ENCODE data around the gene SREK1. TPM values are rescaled to one million over a fixed set of nuclear protein-coding genes. Genes with fewer than 3 reads are reported as not detected.

The SREK1 gene
- polyA plus RNA-seq, 1 donor (not counting 4 experiments of a cell fraction or from before 2014, with no cell fraction given), result 47.5 TPM

DNA sequence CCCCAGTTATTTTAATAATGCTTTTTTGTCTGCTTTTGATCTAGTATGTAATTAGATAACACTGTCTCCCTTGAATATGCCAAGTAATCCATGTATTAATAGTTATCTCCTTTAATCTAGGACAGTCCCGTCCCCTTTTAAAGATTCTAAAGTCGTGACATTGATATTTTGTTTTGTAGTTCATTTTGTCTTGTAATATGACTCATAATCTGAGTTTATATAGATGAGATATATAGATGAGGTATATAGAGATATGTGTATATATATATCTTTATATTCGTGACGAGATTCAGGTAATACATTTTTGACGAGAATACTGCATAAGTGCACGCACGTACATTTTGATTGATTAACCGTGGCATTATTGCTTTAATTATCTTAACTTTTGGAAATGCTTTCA, 1.6 kb downstream of the SREK1 start:
- H4K20me1 ChIP-seq (ENCODE audit: control insufficient read depth, extremely low read depth, insufficient read depth, low read length), result peaks cover 6% of the 10 kb centered on the region
- no peak for DNase-seq (ENCODE audit: low read depth, low spot score)
- H3K4me1 ChIP-seq (ENCODE audit: control insufficient read depth, extremely low read depth, insufficient read depth, low read length), result peaks cover 10% of the 10 kb centered on the region
- H3K4me3 ChIP-seq (ENCODE audit: control insufficient read depth in 2 of 3, extremely low read depth in 1 of 3, insufficient read depth in 2 of 3, low read depth in 1 of 3, low read length in 3 of 3), result peak overlapping the region; percentile 73 to 97 (median 96)
- peak overlapping the region; percentile 98 for H3K27ac ChIP-seq (ENCODE audit: control insufficient read depth, insufficient read depth, low read length)
- H3K4me2 ChIP-seq (ENCODE audit: control insufficient read depth, extremely low read depth, insufficient read depth, low read depth, low read length), result peak overlapping the region; percentile 93
- no peaks in the 10 kb centered on the region for H3K27me3 ChIP-seq (ENCODE audit: control insufficient read depth, extremely low read depth, insufficient read depth, low read length)
- FAIRE-seq, result no peak
- peaks cover 0 to 6% of the 10 kb centered on the region in 2 experiments for H3K36me3 ChIP-seq (ENCODE audit: control insufficient read depth in 2 of 2, extremely low read depth in 1 of 2, insufficient read depth in 2 of 2, low read length in 2 of 2)
- no peaks in the 10 kb centered on the region for H3K9me1 ChIP-seq (ENCODE audit: control insufficient read depth, extremely low read depth, insufficient read depth, low read length)
- TF ChIP-seq EZH2 (IDR thresholded peaks at IDR 0.05; ENCODE audit: low read length), result no peak
- TF ChIP-seq, protein P1, sequence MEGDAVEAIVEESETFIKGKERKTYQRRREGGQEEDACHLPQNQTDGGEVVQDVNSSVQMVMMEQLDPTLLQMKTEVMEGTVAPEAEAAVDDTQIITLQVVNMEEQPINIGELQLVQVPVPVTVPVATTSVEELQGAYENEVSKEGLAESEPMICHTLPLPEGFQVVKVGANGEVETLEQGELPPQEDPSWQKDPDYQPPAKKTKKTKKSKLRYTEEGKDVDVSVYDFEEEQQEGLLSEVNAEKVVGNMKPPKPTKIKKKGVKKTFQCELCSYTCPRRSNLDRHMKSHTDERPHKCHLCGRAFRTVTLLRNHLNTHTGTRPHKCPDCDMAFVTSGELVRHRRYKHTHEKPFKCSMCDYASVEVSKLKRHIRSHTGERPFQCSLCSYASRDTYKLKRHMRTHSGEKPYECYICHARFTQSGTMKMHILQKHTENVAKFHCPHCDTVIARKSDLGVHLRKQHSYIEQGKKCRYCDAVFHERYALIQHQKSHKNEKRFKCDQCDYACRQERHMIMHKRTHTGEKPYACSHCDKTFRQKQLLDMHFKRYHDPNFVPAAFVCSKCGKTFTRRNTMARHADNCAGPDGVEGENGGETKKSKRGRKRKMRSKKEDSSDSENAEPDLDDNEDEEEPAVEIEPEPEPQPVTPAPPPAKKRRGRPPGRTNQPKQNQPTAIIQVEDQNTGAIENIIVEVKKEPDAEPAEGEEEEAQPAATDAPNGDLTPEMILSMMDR (optimal IDR thresholded peaks at IDR 0.05 in 1 of 3, IDR thresholded peaks at IDR 0.05 in 1 of 3, conservative IDR thresholded peaks at IDR 0.05 in 1 of 3; ENCODE audit: extremely low read depth in 1 of 3, insufficient read depth in 2 of 3, low read length in 3 of 3), result no peak
- H3K9ac ChIP-seq (ENCODE audit: control insufficient read depth, extremely low read depth, insufficient read depth, low read length), result peak overlapping the region; percentile 99
- H3K9me3 ChIP-seq (ENCODE audit: control insufficient read depth, low read depth, low read length), result no peaks in the 10 kb centered on the region
- H2AFZ ChIP-seq (ENCODE audit: control insufficient read depth, low read length), result no peak overlapping the region
- dilution Hi-C loops (cut with MboI; ENCODE audit: extremely low pct_ligation_motif_present, low sequenced_read_pairs), result no loop called here
- H3K79me2 ChIP-seq (ENCODE audit: control insufficient read depth, insufficient read depth, low read length), result peaks cover 60% of the 10 kb centered on the region

GRCh38 chr5:66149950-66150349, 5.8 kb downstream of the SREK1 start:
- Histone ChIP-seq H3K9ac (ENCODE audit: control insufficient read depth, extremely low read depth, insufficient read depth, low read length) (no peak overlapping the region), H3K4me2 (ENCODE audit: control insufficient read depth, extremely low read depth, insufficient read depth, low read depth, low read length) (no peak overlapping the region), H3K4me1 (ENCODE audit: control insufficient read depth, extremely low read depth, insufficient read depth, low read length) (peaks cover 4% of the 10 kb centered on the region), H3K79me2 (ENCODE audit: control insufficient read depth, insufficient read depth, low read length) (peaks cover 94% of the 10 kb centered on the region), H2AFZ (ENCODE audit: control insufficient read depth, low read length) (no peak overlapping the region), H3K4me3 (ENCODE audit: control insufficient read depth in 2 of 3, extremely low read depth in 1 of 3, insufficient read depth in 2 of 3, low read depth in 1 of 3, low read length in 3 of 3) (no peak overlapping the region), H3K27me3 (ENCODE audit: control insufficient read depth, extremely low read depth, insufficient read depth, low read length) (no peaks in the 10 kb centered on the region), H3K9me3 (ENCODE audit: control insufficient read depth, low read depth, low read length) (no peaks in the 10 kb centered on the region), H3K27ac (ENCODE audit: control insufficient read depth, insufficient read depth, low read length) (no peak overlapping the region), H3K36me3 (ENCODE audit: control insufficient read depth in 2 of 2, extremely low read depth in 1 of 2, insufficient read depth in 2 of 2, low read length in 2 of 2) (peaks cover 0 to 6% of the 10 kb centered on the region in 2 experiments), H3K9me1 (ENCODE audit: control insufficient read depth, extremely low read depth, insufficient read depth, low read length) (no peaks in the 10 kb centered on the region), H4K20me1 (ENCODE audit: control insufficient read depth, extremely low read depth, insufficient read depth, low read length) (peaks cover 6% of the 10 kb centered on the region)
- FAIRE-seq (no peak), DNase-seq (ENCODE audit: low read depth, low spot score) (no peak)
- dilution Hi-C loops (cut with MboI; ENCODE audit: extremely low pct_ligation_motif_present, low sequenced_read_pairs), result no loop called here
- TF ChIP-seq, protein P1 (optimal IDR thresholded peaks at IDR 0.05 in 1 of 3, IDR thresholded peaks at IDR 0.05 in 1 of 3, conservative IDR thresholded peaks at IDR 0.05 in 1 of 3; ENCODE audit: extremely low read depth in 1 of 3, insufficient read depth in 2 of 3, low read length in 3 of 3), result no peak
- TF ChIP-seq EZH2 (IDR thresholded peaks at IDR 0.05; ENCODE audit: low read length), result no peak

All from keratinocyte (primary cell).